ENCODE results near the gene MND1. TPM values are rescaled to one million over a fixed set of nuclear protein-coding genes. Genes with fewer than 3 reads are reported as not detected.

Gene MND1
- total RNA-seq, 3 donors from 2014 or later (not counting 1 experiment from before 2014, with no cell fraction given), result 0.33 TPM; not detected in 2

- DNase-seq, result no peak
- Mint-ChIP-seq H3K4me1 (peaks cover 7% of the 10 kb centered on the region in 2 donors), H3K36me3 (no peaks in the 10 kb centered on the region), H3K4me3 (no peak overlapping the region), H3K27ac (no peak overlapping the region), H3K9me3 (no peaks in the 10 kb centered on the region), H3K27me3 (ENCODE audit: low read depth in 2 of 2) (no peaks in the 10 kb centered on the region)
- Histone ChIP-seq H3K9me3 (ENCODE audit: control insufficient read depth, insufficient read depth, low read length) (no peaks in the 10 kb centered on the region), H3K36me3 (ENCODE audit: control insufficient read depth, insufficient read depth, low read length) (no peaks in the 10 kb centered on the region), H3K27me3 (ENCODE audit: control insufficient read depth, insufficient read depth, low read length) (no peaks in the 10 kb centered on the region), H3K4me1 (ENCODE audit: control insufficient read depth, insufficient read depth, low read length) (peaks cover 8% of the 10 kb centered on the region), H3K27ac (ENCODE audit: low read length) (no peak overlapping the region), H3K4me3 (ENCODE audit: low read length) (no peak overlapping the region)
- intact Hi-C loops (cut with micrococcal nuclease), result no loop called here
- WGBS (ENCODE audit: insufficient coverage), result 81% methylated on average over 3 of the region's 3 CpGs
- TF ChIP-seq, protein P1, sequence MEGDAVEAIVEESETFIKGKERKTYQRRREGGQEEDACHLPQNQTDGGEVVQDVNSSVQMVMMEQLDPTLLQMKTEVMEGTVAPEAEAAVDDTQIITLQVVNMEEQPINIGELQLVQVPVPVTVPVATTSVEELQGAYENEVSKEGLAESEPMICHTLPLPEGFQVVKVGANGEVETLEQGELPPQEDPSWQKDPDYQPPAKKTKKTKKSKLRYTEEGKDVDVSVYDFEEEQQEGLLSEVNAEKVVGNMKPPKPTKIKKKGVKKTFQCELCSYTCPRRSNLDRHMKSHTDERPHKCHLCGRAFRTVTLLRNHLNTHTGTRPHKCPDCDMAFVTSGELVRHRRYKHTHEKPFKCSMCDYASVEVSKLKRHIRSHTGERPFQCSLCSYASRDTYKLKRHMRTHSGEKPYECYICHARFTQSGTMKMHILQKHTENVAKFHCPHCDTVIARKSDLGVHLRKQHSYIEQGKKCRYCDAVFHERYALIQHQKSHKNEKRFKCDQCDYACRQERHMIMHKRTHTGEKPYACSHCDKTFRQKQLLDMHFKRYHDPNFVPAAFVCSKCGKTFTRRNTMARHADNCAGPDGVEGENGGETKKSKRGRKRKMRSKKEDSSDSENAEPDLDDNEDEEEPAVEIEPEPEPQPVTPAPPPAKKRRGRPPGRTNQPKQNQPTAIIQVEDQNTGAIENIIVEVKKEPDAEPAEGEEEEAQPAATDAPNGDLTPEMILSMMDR (IDR thresholded peaks at IDR 0.05), result no peak
- ATAC-seq, result no peak
Observed at GRCh38 chr4:153421941-153422340, 77.5 kb downstream of the MND1 start.

GRCh38 chr4:153426207-153426885 lies 81.9 kb downstream of the MND1 start:
- intact Hi-C loops (cut with micrococcal nuclease), result no loop called here
- H3K27me3 Mint-ChIP-seq (ENCODE audit: low read depth in 2 of 2), result no peaks in the 10 kb centered on the region
- Histone ChIP-seq H3K27ac (ENCODE audit: low read length) (peak overlapping the region; percentile 47), H3K4me1 (ENCODE audit: control insufficient read depth, insufficient read depth, low read length) (peaks cover 13% of the 10 kb centered on the region), H3K36me3 (ENCODE audit: control insufficient read depth, insufficient read depth, low read length) (no peaks in the 10 kb centered on the region), H3K9me3 (ENCODE audit: control insufficient read depth, insufficient read depth, low read length) (no peaks in the 10 kb centered on the region), H3K27me3 (ENCODE audit: control insufficient read depth, insufficient read depth, low read length) (no peaks in the 10 kb centered on the region), H3K4me3 (ENCODE audit: low read length) (no peak overlapping the region)
- ATAC-seq (peak in 1 of 3 donors; percentile 56), DNase-seq (peak in 1 of 2 donors; percentile 75)
- H3K36me3 Mint-ChIP-seq, result no peaks in the 10 kb centered on the region
- no peak overlapping the region for H3K4me3 Mint-ChIP-seq
- WGBS (ENCODE audit: insufficient coverage), result 46% methylated on average over 4 of the region's 4 CpGs
- peak overlapping the region; percentile 14 to 60 for H3K27ac Mint-ChIP-seq
- H3K4me1 Mint-ChIP-seq, result peaks cover 7 to 16% of the 10 kb centered on the region in 2 donors
- TF ChIP-seq, protein P1 (IDR thresholded peaks at IDR 0.05), result no peak
- H3K9me3 Mint-ChIP-seq, result no peaks in the 10 kb centered on the region

DNA sequence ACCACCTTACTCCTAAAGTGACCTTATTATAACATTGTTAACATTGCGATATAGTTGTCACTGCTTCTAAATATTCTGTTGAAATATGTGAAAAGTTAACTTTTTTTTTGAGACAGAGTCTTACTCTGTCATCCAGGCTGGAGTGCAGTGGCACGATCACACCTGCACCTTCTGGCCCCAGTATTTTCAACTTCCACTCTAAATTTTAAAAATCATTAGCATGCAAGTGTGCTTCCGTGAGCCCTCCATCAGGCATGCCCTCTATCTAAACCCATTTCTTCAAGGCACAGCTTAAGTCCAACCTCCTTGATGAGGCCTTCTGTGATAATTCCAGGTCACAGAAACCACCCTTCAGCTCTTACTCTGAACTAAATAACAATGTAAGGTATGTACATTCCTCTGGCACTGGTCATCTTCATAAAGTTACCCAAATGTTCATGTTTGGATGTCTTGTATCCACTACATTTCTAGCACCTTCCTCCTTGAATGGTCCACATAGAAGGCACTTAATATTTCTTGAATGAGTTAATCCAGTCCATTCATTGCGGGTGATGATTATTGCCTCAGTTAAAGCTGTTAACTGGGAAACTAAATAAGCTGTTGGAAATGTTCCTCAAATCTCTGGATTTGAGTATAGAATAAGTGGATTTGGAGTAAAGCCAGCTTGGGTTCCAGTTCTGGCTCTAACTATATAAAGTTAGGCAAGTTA lies 83.0 kb downstream of the MND1 start:
- Mint-ChIP-seq H3K4me3 (no peak overlapping the region), H3K27me3 (ENCODE audit: low read depth in 2 of 2) (no peaks in the 10 kb centered on the region), H3K9me3 (no peaks in the 10 kb centered on the region), H3K27ac (no peak overlapping the region), H3K36me3 (no peaks in the 10 kb centered on the region), H3K4me1 (peaks cover 7 to 16% of the 10 kb centered on the region in 2 donors)
- H3K36me3 ChIP-seq (ENCODE audit: control insufficient read depth, insufficient read depth, low read length), result no peaks in the 10 kb centered on the region
- ATAC-seq (no peak), DNase-seq (no peak)
- no peak overlapping the region for H3K27ac ChIP-seq (ENCODE audit: low read length)
- no peaks in the 10 kb centered on the region for H3K27me3 ChIP-seq (ENCODE audit: control insufficient read depth, insufficient read depth, low read length)
- TF ChIP-seq, protein P1 (IDR thresholded peaks at IDR 0.05), result no peak
- H3K4me1 ChIP-seq (ENCODE audit: control insufficient read depth, insufficient read depth, low read length), result peaks cover 16% of the 10 kb centered on the region
- H3K4me3 ChIP-seq (ENCODE audit: low read length), result no peak overlapping the region
- WGBS (ENCODE audit: insufficient coverage), result 87% methylated on average over 4 of the region's 4 CpGs
- intact Hi-C loops (cut with micrococcal nuclease), result no loop called here
- H3K9me3 ChIP-seq (ENCODE audit: control insufficient read depth, insufficient read depth, low read length), result no peaks in the 10 kb centered on the region

Data from natural killer cell (primary cell).